ENCODE data around the gene MITF.

The MITF gene

DNA sequence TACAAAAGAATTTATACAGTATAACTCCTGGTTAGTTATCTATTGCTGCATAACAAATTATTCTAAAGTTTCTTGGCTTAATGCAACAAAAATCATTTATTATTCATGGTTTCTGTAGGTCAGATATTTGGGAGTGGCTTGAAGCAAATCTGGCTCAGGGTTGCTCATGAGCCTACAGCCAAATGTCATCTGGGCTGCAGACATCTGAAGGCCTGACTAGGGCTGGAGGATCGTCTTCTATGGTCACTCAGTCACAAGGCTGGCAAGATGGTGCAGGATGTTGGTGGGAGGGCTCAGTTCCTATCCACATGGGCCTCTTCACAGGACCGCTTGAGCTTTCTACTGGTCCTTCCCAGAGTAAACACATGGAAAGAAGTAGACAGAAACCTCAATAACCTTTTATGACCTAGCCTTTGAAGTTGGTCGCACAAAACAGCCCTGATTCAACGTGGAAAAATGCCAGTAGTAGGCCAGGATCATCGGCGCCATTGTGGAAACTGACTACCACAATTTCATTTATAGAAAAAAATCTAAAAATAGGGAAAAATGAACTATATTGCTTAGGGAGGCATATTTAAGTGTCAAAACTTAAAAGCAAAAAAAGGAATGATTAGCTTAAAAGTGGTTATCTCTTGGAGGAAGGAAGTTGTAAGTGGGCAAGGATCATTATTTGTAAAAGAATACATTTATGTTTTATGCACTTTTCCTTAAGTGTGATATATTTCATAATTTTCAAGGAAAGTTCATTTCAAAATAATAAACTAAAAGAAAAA is 9.9 kb upstream of the MITF start:
- no peak for DNase-seq (ENCODE audit: low read depth in 2 of 2)

DNA sequence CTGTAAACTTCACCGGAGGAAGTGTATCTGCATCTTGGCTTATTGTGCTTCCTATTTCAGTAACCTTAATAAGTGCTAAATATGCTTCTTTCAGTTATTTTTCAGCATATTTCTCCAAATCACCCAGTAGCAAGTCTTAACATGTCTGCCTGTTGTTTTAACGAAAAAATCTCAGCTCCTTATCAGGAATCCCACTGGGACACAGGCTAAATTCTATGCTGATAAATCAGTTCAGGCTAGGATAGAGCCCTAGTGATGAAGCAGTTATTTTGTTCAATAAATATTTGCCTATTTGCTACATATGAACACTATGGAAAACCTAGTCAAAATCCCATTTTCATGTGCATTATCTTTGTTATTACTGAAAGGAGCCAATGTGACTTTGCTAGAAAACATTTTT is 8.2 kb upstream of the MITF start:
- no peak for DNase-seq (ENCODE audit: low read depth in 2 of 2)

- DNase-seq (ENCODE audit: low read depth in 2 of 2), result no peak
These were observed 3.4 kb upstream of the MITF start for GRCh38 chr3:69735893-69736292.

- DNase-seq (ENCODE audit: low read depth in 2 of 2), result no peak
These were observed 1.9 kb upstream of the MITF start for GRCh38 chr3:69737392-69737791.

DNA sequence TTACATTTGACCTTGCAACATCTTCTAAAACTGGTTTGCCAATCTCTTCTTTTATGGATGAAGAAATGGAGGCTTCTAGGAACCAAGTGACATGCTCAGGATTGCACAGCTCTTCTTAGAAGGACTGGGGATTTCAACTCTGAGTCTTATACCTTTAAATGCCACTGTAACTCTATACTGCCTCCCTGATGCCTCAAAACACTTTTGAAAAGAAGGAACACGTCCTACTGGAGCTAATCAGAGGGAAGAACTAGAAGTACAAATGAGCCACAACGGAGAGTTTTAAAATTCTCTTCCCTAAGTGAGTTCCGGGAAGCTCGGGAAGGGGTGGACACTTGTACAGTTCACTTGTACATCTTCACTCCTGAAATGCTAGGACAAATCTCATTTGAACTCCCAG is 949 bp upstream of the MITF start:
- DNase-seq (ENCODE audit: low read depth in 2 of 2), result no peak

- no peak for DNase-seq (ENCODE audit: low read depth in 2 of 2)
These were observed 433 bp upstream of the MITF start for GRCh38 chr3:69738859-69739203.

DNA sequence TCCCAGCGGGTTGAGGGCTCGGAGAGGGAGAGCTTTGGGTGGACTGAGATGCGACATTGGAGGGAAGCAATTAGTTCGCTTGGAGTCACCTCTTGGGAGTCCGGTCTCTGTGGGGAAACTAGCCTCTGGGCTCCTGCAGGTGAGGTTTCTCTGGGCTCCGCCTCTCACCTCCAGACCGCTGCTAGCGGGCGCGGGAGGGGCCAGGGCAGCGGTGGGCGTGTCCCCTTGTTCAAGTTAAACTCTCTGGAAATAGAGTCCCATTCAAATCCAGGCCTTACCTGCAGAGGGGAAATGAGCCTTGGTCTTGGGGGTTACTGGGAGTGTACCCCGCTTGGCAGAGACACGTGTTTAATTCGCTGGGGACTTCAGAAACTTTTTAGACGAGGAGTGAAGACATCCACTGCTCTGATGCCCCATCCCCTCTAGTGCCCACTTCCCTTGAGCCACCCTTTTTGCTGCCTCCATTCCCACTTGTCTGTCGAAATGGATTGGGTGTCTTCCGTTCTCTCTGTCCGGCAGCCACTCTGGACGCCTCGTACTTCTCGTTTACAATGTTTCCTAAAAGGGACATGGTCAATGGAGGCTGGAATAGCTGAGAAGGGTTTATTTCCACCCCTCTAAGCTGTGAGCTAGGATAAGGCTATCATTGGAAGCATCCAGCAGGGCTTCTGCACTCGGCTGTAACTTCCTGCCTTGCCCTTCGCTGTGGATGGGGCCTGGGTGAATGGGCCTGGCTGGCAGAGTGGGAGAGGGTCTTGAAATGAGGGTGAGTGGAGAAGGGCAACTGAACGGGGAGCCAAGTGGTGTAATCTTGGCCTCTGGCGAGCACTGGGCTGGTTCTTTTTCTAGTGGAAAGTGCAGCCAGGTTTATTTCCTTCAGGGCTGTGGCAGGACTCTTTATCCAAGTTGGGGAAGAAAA is 1.1 kb downstream of the MITF start:
- DNase-seq (ENCODE audit: low read depth in 2 of 2), result no peak

GRCh38 chr3:69741032-69741767 is 1.9 kb downstream of the MITF start:
- DNase-seq (ENCODE audit: low read depth in 2 of 2), result no peak

DNA sequence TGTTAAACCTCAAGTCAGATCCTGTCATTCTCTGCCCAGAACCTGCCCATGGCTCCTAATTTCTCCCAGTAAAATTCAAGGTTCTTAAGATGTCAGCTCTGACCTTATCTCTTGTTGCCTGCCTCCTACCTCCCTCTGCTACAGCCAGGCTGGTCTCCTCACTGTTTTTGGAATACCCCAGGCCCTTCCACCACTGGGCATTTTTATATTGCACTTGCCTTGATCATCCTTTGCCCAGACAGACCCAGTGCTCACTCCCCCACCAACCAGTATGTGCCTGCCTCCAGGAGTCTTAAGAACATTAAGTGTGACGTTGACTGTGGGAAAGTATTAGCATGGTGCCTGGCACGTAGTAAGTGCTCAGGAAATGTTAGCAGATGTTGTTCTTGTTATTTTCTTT is 3.1 kb downstream of the MITF start:
- DNase-seq (ENCODE audit: low read depth in 2 of 2), result no peak

DNA sequence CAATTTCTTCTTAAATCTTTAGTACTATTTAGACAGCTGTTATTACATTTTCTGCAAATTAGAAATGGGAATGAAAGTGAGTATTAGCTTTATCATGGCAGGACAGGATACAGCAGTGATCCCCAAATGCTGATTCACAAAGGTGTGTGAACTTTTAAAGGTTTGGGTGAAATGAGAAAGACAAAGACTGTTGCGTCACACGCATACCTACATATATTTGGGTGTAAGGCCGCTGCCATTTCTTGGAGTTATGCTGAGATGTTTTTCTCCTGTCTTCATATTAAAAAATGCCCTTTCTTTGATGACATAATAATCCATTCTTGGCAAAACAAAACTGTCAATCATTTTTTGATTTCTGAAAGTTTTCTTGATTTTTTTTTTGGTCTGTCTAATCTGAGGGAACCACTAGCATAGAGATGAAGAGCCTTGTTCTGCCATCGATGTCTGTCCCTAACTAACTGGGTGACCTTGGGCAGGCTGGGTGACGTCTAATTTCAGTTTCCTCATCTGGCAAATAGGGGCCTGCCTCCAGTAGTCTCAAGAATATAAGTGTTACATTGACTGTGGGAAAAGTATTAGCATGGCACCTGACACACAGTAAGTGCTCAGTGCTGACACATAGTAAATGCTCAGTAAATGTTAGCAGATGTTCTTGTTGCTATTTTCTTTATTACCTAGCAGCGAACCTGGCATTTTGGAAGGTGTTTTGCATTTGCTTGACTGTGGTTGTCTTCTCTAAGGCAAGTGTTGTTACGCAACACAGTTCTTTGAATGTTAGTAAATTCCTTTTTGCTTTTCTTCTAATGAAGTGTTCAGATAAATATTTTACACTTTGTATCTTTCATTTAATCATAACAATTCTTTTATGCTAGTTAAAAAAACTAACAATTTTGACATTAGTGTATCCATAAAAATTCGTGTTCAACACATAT is 5.0 kb downstream of the MITF start:
- no peak for DNase-seq (ENCODE audit: low read depth in 2 of 2)

- DNase-seq (ENCODE audit: low read depth in 2 of 2), result no peak
These were observed 6.2 kb downstream of the MITF start for GRCh38 chr3:69745505-69745904.

- no peak for DNase-seq (ENCODE audit: low read depth in 2 of 2)
These were observed 6.9 kb downstream of the MITF start for GRCh38 chr3:69746119-69746518.

GRCh38 chr3:69747511-69748258 is 8.4 kb downstream of the MITF start:
- no peak for DNase-seq (ENCODE audit: low read depth in 2 of 2)

DNA sequence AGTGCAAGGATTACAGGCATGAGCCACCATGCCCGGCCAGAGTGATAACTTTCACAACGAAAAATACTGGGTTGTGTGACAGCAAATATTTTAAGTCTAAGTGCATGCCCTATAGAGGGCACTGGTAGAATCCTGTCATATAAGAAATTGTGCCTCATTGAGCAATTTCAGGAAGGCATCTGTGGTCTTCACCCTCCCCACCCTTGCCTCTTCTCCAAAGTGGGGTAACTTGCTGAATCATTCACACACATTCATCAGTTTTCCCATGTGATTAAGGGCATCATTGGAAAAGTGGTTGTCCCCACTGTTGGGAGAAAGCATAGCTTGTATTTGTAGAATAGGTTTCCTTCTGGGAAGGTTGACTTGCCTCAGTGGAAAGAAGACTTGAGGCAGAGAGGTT is 9.2 kb downstream of the MITF start:
- DNase-seq (ENCODE audit: low read depth in 2 of 2), result no peak

- no peak for DNase-seq (ENCODE audit: low read depth in 2 of 2)
These were observed 10.2 kb downstream of the MITF start for GRCh38 chr3:69749461-69749860.

DNA sequence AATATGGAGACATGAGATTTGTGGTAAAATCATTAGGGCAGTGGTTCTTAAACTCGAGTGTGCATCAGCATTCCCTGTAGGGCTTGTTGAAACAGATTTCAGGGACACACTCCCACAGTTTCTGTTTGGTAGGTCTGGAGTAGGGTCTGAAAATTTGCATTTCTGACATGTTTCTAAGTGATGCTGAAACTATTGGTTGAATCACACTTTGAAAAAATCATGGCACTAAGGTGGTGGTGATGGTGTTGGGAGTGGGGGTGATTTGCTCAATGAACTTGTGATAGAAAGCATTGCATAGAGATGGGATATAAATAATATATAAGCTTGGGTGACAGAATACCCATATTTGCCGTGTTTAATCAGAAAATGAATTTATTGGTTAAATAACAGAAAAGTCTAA is 11.3 kb downstream of the MITF start:
- no peak for DNase-seq (ENCODE audit: low read depth in 2 of 2)

- no peak for DNase-seq (ENCODE audit: low read depth in 2 of 2)
These were observed 11.8 kb downstream of the MITF start for GRCh38 chr3:69751074-69751476.

DNA sequence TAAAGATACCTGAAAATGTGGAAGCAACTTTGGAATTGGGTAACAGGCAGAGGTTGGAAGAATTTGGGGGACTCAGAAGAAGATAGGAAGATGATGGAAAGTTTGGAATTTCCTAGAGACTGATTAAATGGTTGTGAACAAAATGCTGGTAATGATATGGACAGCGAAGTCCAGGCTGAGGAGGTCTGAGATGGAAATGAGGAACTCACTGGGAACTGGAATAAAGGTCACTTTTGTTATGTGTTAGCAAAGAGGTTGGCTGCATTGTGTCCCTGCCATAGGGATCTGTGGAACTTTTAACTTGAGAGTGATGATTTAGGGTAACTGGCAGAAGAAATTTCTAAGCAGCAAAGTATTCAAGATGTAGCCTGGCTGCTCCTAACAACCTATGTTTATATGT is 13.0 kb downstream of the MITF start:
- DNase-seq (ENCODE audit: low read depth in 2 of 2), result no peak

- no peak for DNase-seq (ENCODE audit: low read depth in 2 of 2)
These were observed 14.0 kb downstream of the MITF start for GRCh38 chr3:69753179-69753775.

- no peak for DNase-seq (ENCODE audit: low read depth in 2 of 2)
These were observed 16.5 kb downstream of the MITF start for GRCh38 chr3:69755795-69756194.
